Activated CD8-positive, alpha-beta T cell treated with anti-CD3 and anti-CD28 coated beads for 36 hours (primary cell): ENCODE results near the gene ATP10A. TPM values are rescaled to one million over a fixed set of nuclear protein-coding genes. Genes with fewer than 3 reads are reported as not detected.

Source experiments
- ATAC-seq: fragments of 200-7000 bp; cut with Tn5 transposase; one replicate; pipeline ENCODE4 v1.10.0; 2021; ENCODE audit warnings: mild to moderate bottlenecking, moderate library complexity
- CTCF ChIA-PET: fragments of 350-600 bp; sonication (Branson Sonifier 250); formaldehyde crosslinking; loops from one replicate; lab custom pipeline; 2021; ENCODE audit warnings: antibody characterized with exemption; lab: Charles Lee
- POLR2A ChIA-PET: fragments of 350-600 bp; sonication (Branson Sonifier 250); formaldehyde crosslinking; loops from one replicate; lab custom pipeline; 2021; ENCODE audit warnings: antibody characterized with exemption; lab: Charles Lee
- DNase-seq: peaks from one replicate; pipeline ENCODE4 v3.0.0-alpha.2; 2020
- H3K27ac Mint-ChIP-seq: one replicate; pipeline ENCODE4 v1.8.0; 2021; ENCODE audit warnings: mild to moderate bottlenecking, mixed read lengths
- H3K27me3 Mint-ChIP-seq: one replicate; pipeline ENCODE4 v1.8.0; 2021; ENCODE audit warnings: mixed read lengths
- H3K36me3 Mint-ChIP-seq: one replicate; pipeline ENCODE4 v1.8.0; 2021; ENCODE audit warnings: low read depth, mixed read lengths
- H3K4me1 Mint-ChIP-seq: one replicate; pipeline ENCODE4 v1.8.0; 2021; ENCODE audit warnings: low read depth, mixed read lengths
- H3K4me3 Mint-ChIP-seq: one replicate; pipeline ENCODE4 v1.8.0; 2021; ENCODE audit warnings: mild to moderate bottlenecking, moderate library complexity, mixed read lengths
- H3K9me3 Mint-ChIP-seq: one replicate; pipeline ENCODE4 v1.8.0; 2021; ENCODE audit warnings: mixed read lengths
- intact Hi-C: fragments of 100-400 bp; cut with micrococcal nuclease; formaldehyde crosslinking; loops from one replicate; pipeline ENCODE4 v1.10.0; 2022
- total RNA-seq, 2 experiments: library from RNA; stranded (reverse); gene quantifications; one replicate each; pipeline ENCODE4 v1.2.3, GENCODE V29; 2021
- TF ChIP-seq, protein P1 (sequence below): fragments of 200-600 bp; IDR thresholded peaks from one replicate; pipeline ENCODE4 v1.8.0; 2022; ENCODE audit warnings: antibody characterized with exemption, mild to moderate bottlenecking

Gene ATP10A
- total RNA-seq, 2 experiments from 2014 or later = 17.8 to 21.0 TPM

DNA sequence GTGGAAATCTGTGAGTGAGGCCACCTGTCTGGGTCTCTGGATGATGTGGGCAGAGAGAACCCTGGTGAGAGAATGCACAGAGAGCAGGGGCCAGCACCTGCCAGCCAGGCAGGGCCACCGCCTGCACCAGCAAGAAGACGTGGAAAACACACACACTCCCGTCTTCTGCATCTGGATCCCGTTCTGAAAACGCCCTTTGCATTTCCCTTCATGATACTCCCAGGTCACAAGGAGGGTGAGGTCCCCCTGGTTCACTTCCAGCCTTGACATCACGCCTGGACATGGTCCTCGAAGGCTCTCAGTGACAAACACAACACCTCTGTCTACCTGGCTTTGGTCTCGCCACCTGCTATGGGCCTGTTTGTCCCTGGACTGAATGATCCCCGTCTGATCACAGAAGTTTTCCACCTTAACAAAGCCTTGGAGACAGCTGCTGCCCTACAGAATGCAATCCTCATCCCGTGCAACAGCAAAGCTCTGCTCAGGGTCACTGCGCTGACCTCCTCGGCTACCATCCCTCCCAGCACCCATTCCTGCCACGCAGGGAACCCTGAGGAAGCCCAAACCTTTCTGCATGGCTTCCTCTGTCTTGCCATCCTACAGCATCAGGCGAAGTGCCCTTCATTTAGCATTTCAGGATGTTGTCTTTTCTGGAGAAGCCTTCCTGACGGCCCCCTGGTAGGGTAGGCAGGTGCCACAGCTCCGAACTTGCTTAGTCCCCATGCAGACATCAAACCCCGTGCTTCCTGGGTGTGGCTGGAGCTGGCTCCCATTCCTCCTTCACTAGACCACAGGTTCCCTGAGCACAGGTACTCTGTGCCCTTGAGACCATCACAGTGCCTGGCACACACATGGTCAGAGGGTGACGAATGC is 122.5 kb downstream of the ATP10A start:
- Mint-ChIP-seq H3K4me1 (peaks cover 16% of the 10 kb centered on the region), H3K27ac (no peak overlapping the region), H3K4me3 (no peak overlapping the region), H3K36me3 (no peaks in the 10 kb centered on the region), H3K9me3 (no peaks in the 10 kb centered on the region), H3K27me3 (no peaks in the 10 kb centered on the region)
- TF ChIP-seq, protein P1, sequence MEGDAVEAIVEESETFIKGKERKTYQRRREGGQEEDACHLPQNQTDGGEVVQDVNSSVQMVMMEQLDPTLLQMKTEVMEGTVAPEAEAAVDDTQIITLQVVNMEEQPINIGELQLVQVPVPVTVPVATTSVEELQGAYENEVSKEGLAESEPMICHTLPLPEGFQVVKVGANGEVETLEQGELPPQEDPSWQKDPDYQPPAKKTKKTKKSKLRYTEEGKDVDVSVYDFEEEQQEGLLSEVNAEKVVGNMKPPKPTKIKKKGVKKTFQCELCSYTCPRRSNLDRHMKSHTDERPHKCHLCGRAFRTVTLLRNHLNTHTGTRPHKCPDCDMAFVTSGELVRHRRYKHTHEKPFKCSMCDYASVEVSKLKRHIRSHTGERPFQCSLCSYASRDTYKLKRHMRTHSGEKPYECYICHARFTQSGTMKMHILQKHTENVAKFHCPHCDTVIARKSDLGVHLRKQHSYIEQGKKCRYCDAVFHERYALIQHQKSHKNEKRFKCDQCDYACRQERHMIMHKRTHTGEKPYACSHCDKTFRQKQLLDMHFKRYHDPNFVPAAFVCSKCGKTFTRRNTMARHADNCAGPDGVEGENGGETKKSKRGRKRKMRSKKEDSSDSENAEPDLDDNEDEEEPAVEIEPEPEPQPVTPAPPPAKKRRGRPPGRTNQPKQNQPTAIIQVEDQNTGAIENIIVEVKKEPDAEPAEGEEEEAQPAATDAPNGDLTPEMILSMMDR = no peak
- ATAC-seq (no peak), DNase-seq (no peak)
- POLR2A ChIA-PET = no interaction called here
- intact Hi-C loops = no loop called here
- CTCF ChIA-PET = no interaction called here

DNA sequence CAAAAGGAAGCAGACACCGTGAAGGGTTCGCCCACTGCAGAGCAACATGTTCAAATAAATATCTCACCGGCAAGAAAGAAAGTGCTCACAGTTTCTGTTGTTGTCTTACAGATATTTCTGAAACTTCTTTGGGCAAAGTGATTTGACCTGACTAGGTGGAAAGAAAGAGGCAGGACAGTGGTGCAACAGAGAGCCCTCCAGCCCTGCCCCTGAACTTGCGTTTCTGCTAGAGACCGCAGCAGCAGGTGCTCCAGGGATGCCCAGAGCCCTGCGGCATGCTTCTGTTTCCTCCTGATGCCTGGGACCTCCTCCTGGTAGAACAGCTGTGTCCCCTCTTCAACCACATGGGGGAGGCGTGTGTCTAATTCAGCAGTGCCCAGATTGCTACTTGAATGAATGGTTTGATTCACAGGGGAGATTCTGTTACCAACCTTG is 123.4 kb downstream of the ATP10A start:
- intact Hi-C loops = loop anchor here (5.0 to 10.0 kb wide), 2 partner anchors 48 to 195 kb away; no protein-coding TSS in a partner anchor
- ChIA-PET CTCF (interaction anchor here (0.7 kb wide), 1 partner anchor 194 kb away, joined by 3 read pairs; no protein-coding TSS in a partner anchor), POLR2A (interaction anchor here (1.2 kb wide), 1 partner anchor 194 kb away, joined by 3 read pairs; no protein-coding TSS in a partner anchor)
- ATAC-seq (peak; percentile 87), DNase-seq (peak; percentile 61)
- no peaks in the 10 kb centered on the region for H3K9me3 Mint-ChIP-seq
- peaks cover 15% of the 10 kb centered on the region for H3K4me1 Mint-ChIP-seq
- no peak overlapping the region for H3K27ac Mint-ChIP-seq
- H3K36me3 Mint-ChIP-seq = peaks cover 4% of the 10 kb centered on the region
- TF ChIP-seq, protein P1 = peak; percentile 26
- no peak overlapping the region for H3K4me3 Mint-ChIP-seq
- H3K27me3 Mint-ChIP-seq = no peaks in the 10 kb centered on the region

DNA sequence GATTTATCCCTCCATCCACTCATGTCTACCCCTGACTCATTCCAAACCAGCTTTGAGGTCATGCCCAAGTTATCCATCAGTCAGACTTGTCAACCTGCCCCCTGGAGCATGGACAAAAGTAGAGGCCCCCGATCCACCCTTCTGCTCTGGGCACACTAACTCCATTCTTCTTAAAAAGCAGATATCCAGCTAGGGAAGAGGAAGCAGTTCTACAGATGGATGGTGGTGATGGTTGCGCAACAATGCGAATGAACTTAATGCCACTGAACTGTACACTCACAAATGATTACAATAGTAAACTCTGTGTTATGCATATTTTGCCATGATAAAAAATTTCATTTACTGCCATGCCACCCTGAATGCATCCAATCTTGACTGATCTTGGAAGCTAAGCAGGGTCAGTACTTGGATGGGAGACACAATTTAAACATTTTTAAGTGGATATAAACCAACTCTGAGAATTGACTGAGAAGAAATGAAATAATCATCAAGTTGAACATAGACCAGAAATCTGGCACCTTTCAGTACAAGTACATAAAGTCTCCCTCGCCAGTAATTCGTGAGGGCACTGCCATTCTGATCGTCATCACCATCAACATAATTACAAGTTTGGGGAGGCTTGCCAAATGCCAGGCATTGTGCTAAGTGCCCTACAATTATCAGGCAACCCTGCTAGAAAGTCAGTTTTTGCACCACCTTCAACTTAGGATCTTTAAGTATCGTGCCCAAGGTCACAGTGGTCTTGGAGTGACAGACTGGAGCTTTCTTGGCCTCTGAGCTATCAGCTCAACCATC is 124.8 kb downstream of the ATP10A start:
- peaks cover 4% of the 10 kb centered on the region for H3K36me3 Mint-ChIP-seq
- peaks cover 13% of the 10 kb centered on the region for H3K4me1 Mint-ChIP-seq
- intact Hi-C loops = loop anchor here (5.0 to 10.0 kb wide), 2 partner anchors 49 to 196 kb away; no protein-coding TSS in a partner anchor
- TF ChIP-seq, protein P1 = no peak
- H3K9me3 Mint-ChIP-seq = no peaks in the 10 kb centered on the region
- H3K27me3 Mint-ChIP-seq = no peaks in the 10 kb centered on the region
- H3K4me3 Mint-ChIP-seq = no peak overlapping the region
- no peak overlapping the region for H3K27ac Mint-ChIP-seq
- CTCF ChIA-PET = interaction anchor here (1.1 to 2.3 kb wide), 2 partner anchors 17 to 195 kb away, joined by 3 to 10 read pairs; no protein-coding TSS in a partner anchor
- DNase-seq = no peak
- POLR2A ChIA-PET = interaction anchor here (1.2 to 1.4 kb wide), 2 partner anchors 9 to 196 kb away, joined by 3 read pairs; no protein-coding TSS in a partner anchor
- ATAC-seq = no peak

DNA sequence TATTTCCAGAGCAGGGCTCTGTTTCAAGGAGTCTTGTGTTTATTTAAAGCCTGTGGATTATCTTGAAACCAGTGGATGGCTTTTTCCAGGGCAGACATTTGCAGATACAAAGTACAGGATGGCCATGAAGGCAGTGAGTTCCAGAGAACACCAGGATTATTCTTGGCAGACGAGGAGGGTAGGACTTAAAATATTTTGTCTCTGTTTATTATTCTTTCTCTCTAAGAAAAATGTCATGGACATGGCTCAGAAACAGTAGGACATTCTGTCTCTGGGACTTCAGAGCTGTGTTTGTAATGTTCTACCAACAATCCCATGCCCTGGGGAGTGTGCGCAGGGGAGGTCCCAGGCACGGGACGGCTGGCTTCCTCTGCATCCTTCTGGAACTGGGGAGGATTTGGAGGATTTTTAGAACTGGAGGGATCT is 125.9 kb downstream of the ATP10A start:
- POLR2A ChIA-PET = no interaction called here
- ATAC-seq (no peak), DNase-seq (no peak)
- Mint-ChIP-seq H3K27me3 (no peaks in the 10 kb centered on the region), H3K4me1 (peaks cover 13% of the 10 kb centered on the region), H3K4me3 (no peak overlapping the region), H3K27ac (no peak overlapping the region), H3K9me3 (no peaks in the 10 kb centered on the region), H3K36me3 (peaks cover 4% of the 10 kb centered on the region)
- CTCF ChIA-PET = interaction anchor here (2.3 kb wide), 1 partner anchor 196 kb away, joined by 10 read pairs; no protein-coding TSS in a partner anchor
- TF ChIP-seq, protein P1 = no peak
- intact Hi-C loops = loop anchor here (5.0 to 10.0 kb wide), 2 partner anchors 50 to 198 kb away; no protein-coding TSS in a partner anchor
